ENCODE results near the gene PCBP3.

DNA sequence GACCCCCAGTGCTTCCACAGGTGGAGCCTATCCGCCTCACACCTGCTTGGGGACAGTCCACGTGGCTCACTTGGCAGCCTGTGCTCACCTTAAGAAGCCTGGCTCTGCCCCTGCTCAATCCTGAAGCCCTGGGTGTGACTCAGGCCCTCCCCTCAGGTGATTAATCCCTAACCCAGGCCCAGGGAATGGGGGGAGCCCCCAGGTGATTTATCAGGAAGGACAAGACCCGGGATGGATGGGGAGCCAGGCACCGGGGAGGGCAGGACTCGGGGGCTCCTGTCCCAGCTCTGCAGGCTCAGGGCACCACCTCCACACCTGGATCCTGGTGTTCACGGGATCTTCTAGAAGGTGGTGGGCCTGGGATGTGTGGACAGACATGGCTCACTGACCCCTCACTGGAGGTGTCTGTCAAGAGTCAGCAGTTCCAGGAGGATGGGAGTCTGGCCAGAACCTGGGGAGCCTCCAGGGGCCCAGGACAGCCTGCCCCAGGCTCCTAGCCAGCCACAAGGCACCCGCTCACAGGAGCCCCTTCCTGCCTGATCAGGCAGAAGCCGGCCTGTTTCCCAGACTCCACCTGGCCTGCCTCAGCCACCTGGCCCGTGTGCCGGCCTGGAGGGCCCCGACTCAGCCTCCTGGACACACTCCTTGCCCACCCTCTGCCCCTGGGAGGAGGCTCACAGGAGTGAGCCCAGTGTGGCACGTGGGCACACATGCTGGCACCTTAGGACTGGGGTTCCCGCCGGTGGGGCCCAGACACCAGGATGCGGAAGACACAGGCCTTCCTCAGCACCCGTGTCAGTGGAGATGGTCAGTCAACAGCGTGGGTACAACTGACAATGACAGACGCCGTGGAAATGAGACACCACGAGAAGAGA, 299.5 kb downstream of the PCBP3 start:
- TF ChIP-seq TAF1 (IDR thresholded peaks at IDR 0.05; ENCODE audit: borderline replicate concordance, low read depth, low read length) (no peak), POLR2A (IDR thresholded peaks at IDR 0.05; ENCODE audit: low read depth, low read length) (no peak)
